Liver (tissue), 9 donors: ENCODE data around the gene DISC1. TPM values are rescaled to one million over a fixed set of nuclear protein-coding genes. Genes with fewer than 3 reads are reported as not detected.

Experiments
- DNase-seq: peaks from one replicate; pipeline ENCODE4 v3.0.0-alpha.2; 2017; ENCODE audit warnings: low spot score
- H3K27ac ChIP-seq, 2 donors: one replicate each; pipeline ENCODE4 v1.7.0; 2013; ENCODE audit warnings: inconsistent platforms in 2 of 2, low read length in 2 of 2, control low read depth in 1 of 2, low read depth in 1 of 2, mild to moderate bottlenecking in 1 of 2
- H3K27me3 ChIP-seq, 4 donors: one replicate each; pipeline versions ENCODE4 v1.6.1 to v1.7.0; 2013; ENCODE audit warnings: low read length in 3 of 4, inconsistent platforms in 1 of 4, mild to moderate bottlenecking in 1 of 4, moderate library complexity in 1 of 4; ENCODE audit not compliant: control insufficient read depth in 4 of 4, insufficient read depth in 4 of 4
- H3K36me3 ChIP-seq, 4 donors: one replicate each; pipeline versions ENCODE4 v1.6.1 to v1.7.0; 2013; ENCODE audit warnings: low read length in 3 of 4, mild to moderate bottlenecking in 3 of 4, low read depth in 1 of 4, moderate library complexity in 1 of 4; ENCODE audit not compliant: control insufficient read depth in 4 of 4, insufficient read depth in 3 of 4
- H3K4me1 ChIP-seq, 4 donors: one replicate each; pipeline versions ENCODE4 v1.6.1 to v1.7.0; 2013; ENCODE audit warnings: low read length in 3 of 4, mild to moderate bottlenecking in 3 of 4, moderate library complexity in 1 of 4; ENCODE audit not compliant: control insufficient read depth in 4 of 4, insufficient read depth in 4 of 4
- H3K4me3 ChIP-seq, 3 donors: one replicate each; pipeline versions ENCODE4 v1.6.1 to v1.7.0; 2013; ENCODE audit warnings: low read length in 3 of 3, control low read depth in 1 of 3, low read depth in 1 of 3, mild to moderate bottlenecking in 1 of 3
- H3K9ac ChIP-seq, 2 donors: one replicate each; pipeline ENCODE4 v1.7.0; 2013; ENCODE audit warnings: low read length in 2 of 2, mild to moderate bottlenecking in 2 of 2, moderate library complexity in 2 of 2, control low read depth in 1 of 2, low read depth in 1 of 2
- H3K9me3 ChIP-seq, 4 donors: one replicate each; pipeline versions ENCODE4 v1.6.1 to v1.7.0; 2013; ENCODE audit warnings: low read length in 3 of 4; ENCODE audit not compliant: control insufficient read depth in 4 of 4
- EGR1 ChIP-seq, 2 donors: IDR thresholded peaks; 2 replicates each; pipeline ENCODE4 v1.6.1; 2016 to 2018; ENCODE audit warnings: antibody characterized with exemption in 2 of 2, low read depth in 2 of 2
- FOXA1 ChIP-seq: IDR thresholded peaks from 2 replicates; pipeline ENCODE4 v1.6.1; 2016; ENCODE audit warnings: antibody characterized with exemption
- FOXA2 ChIP-seq: IDR thresholded peaks from 2 replicates; pipeline ENCODE4 v1.6.1; 2016; ENCODE audit warnings: antibody characterized with exemption
- GABPA ChIP-seq, 2 donors: IDR thresholded peaks in 1 of 2; conservative IDR thresholded peaks in 1 of 2; 2 replicates each; pipeline ENCODE4 v1.6.1; 2016; ENCODE audit warnings: antibody characterized with exemption in 2 of 2, mild to moderate bottlenecking in 1 of 2, moderate library complexity in 1 of 2
- HNF4A ChIP-seq, 2 donors: conservative IDR thresholded peaks; 2 replicates each; pipeline ENCODE4 v1.6.1; 2016; ENCODE audit warnings: antibody characterized with exemption in 2 of 2, mild to moderate bottlenecking in 2 of 2
- HNF4G ChIP-seq: IDR thresholded peaks from 2 replicates; pipeline ENCODE4 v1.6.1; 2016; ENCODE audit warnings: antibody characterized with exemption
- JUND ChIP-seq, 2 donors: IDR thresholded peaks; 2 replicates each; pipeline ENCODE4 v1.6.1; 2016; ENCODE audit warnings: antibody characterized with exemption in 2 of 2
- MAX ChIP-seq: IDR thresholded peaks from 2 replicates; pipeline ENCODE4 v1.6.1; 2016; ENCODE audit warnings: antibody characterized with exemption
- NR2F2 ChIP-seq: IDR thresholded peaks from 2 replicates; pipeline ENCODE4 v1.6.1; 2016; ENCODE audit warnings: antibody characterized with exemption
- RAD21 ChIP-seq, 2 donors: IDR thresholded peaks; 2 replicates each; pipeline ENCODE4 v1.6.1; 2016; ENCODE audit warnings: antibody characterized with exemption in 2 of 2, mild to moderate bottlenecking in 2 of 2
- RXRA ChIP-seq, 2 donors: IDR thresholded peaks; 2 replicates each; pipeline ENCODE4 v1.6.1; 2017 to 2018; ENCODE audit warnings: antibody characterized with exemption in 2 of 2, mild to moderate bottlenecking in 1 of 2
- SP1 ChIP-seq: IDR thresholded peaks from 2 replicates; pipeline ENCODE4 v1.6.1; 2018; ENCODE audit warnings: antibody characterized with exemption, mild to moderate bottlenecking
- TAF1 ChIP-seq: conservative IDR thresholded peaks from 2 replicates; pipeline ENCODE4 v1.6.1; 2016; ENCODE audit warnings: antibody characterized with exemption, mild to moderate bottlenecking
- ZBTB33 ChIP-seq: IDR thresholded peaks from 2 replicates; pipeline ENCODE4 v1.6.1; 2016; ENCODE audit warnings: antibody characterized with exemption
- WGBS: extraction: QIAGEN DNeasy Blood & Tissue Kit; methylation state at CpG from one replicate; pipeline ENCODE4 v1.1.7; 2013; 5-methylcytosine and 5-hydroxymethylcytosine counted together
- polyA plus RNA-seq, 2 donors: library from polyadenylated mRNA; stranded (reverse) in 1 of 2; unstranded in 1 of 2; fragments of 200-250 nt in 1 of 2; fragments of >200 nt in 1 of 2; fragmentation: Nextera tagmentation in 1 of 2; extraction: Ambion mirVana in 1 of 2; gene quantifications; one replicate each; pipeline versions ENCODE4 v1.2.1 to v1.2.3, GENCODE V29; 2013 to 2015
- total RNA-seq, 2 donors: library from RNA; depleted of rRNA; stranded (reverse); fragments of >200 nt; gene quantifications; one replicate each; pipeline ENCODE4 v1.2.3, GENCODE V29; 2014
- TF ChIP-seq, protein P1 (sequence below): fragments of 150-350 bp; IDR thresholded peaks from 2 replicates; pipeline ENCODE4 v1.5.1; 2017; ENCODE audit warnings: improper control_type of control experiment, low read depth, low read length; ENCODE audit not compliant: missing input control
- TF ChIP-seq, protein P2 (sequence below): IDR thresholded peaks from 2 replicates; pipeline ENCODE4 v1.6.1; 2016; ENCODE audit warnings: antibody characterized with exemption
- TF ChIP-seq, protein P3 (sequence below): IDR thresholded peaks from 2 replicates; pipeline ENCODE4 v1.6.1; 2016; ENCODE audit warnings: antibody characterized with exemption, mild to moderate bottlenecking
- donor health status: healthy.
- donor health status: healthy.
- donor health status: healthy.
- donor health status: healthy.
- donor health status: healthy.

DISC1 gene
- total and polyA plus RNA-seq, 4 donors, result 0.45 to 6.3 (median 2.3) TPM

DNA sequence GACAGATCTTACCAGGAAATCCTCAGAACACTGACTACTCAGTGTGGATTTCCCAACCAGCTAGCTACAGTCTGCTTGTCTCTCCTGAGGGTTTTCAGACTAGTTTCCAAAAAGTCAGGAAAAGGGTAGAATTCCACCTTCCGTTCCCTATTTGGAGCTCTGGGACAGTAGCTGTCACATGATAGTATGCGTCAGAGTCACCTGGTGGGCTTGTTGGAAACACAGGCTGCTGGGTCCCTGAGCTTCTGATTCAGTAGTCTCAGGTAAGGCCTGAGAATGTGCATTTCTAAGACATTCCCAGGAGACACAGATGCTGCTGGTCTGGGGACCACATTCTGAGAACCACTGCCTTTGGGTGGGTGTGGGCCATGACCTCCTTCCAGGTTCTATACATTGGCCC is 272.5 kb downstream of the DISC1 start:
- Histone ChIP-seq H3K9me3 (peaks cover 0 to 2% (median 0%) of the 10 kb centered on the region in 4 donors), H3K27me3 (peaks cover 0 to 4% (median 0%) of the 10 kb centered on the region in 4 donors), H3K4me3 (no peak overlapping the region), H3K27ac (no peak overlapping the region), H3K4me1 (no peaks in the 10 kb centered on the region), H3K9ac (no peak overlapping the region), H3K36me3 (no peaks in the 10 kb centered on the region)
- WGBS, result 96% methylated on average over 2 of the region's 2 CpGs
- TF ChIP-seq HNF4A (conservative IDR thresholded peaks at IDR 0.05), result no peak
- DNase-seq, result no peak

DNA sequence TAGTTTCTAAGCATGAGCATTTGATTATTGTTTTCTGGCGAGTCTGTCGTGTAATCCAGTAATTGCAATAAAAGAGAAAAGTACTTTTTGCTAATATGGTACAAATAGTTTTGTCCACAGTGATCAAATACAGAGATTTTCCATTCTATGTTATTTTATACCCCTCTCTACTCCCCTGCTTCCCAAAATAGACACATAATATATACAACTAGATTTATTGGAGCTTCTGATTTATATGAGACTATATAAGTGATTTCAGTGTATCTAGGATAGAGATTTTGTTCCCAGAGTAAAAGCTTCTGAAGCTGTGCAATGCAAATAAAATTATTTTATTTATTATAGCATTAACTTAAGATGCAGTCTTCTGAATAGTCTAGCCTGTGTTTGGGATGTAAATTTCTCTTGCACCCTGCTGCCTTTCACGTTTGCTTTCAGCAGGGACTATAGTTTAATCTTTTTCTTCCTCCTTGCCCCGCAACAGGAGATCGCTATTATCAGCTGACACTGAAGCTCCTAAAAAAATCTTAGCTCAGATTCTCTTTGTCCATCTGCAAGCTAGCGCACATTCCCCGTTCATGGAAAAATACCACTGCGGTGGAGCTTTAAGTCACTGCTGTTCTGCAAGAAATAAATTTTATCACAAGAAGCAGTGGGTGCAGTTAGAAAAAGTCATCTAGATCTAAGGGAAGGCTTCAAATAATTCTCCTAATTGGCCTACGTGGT is 273.3 kb downstream of the DISC1 start:
- Histone ChIP-seq H3K27me3 (peaks cover 0 to 4% (median 0%) of the 10 kb centered on the region in 4 donors), H3K4me3 (no peak overlapping the region), H3K9ac (no peak overlapping the region), H3K27ac (no peak overlapping the region), H3K4me1 (no peaks in the 10 kb centered on the region), H3K9me3 (peaks cover 0 to 2% (median 0%) of the 10 kb centered on the region in 4 donors), H3K36me3 (no peaks in the 10 kb centered on the region)
- no peak for TF ChIP-seq HNF4A (conservative IDR thresholded peaks at IDR 0.05)
- no peak for TF ChIP-seq FOXA2
- no peak for TF ChIP-seq RAD21 (IDR thresholded peaks at IDR 0.05)
- TF ChIP-seq TAF1, result no peak
- TF ChIP-seq, protein P1, sequence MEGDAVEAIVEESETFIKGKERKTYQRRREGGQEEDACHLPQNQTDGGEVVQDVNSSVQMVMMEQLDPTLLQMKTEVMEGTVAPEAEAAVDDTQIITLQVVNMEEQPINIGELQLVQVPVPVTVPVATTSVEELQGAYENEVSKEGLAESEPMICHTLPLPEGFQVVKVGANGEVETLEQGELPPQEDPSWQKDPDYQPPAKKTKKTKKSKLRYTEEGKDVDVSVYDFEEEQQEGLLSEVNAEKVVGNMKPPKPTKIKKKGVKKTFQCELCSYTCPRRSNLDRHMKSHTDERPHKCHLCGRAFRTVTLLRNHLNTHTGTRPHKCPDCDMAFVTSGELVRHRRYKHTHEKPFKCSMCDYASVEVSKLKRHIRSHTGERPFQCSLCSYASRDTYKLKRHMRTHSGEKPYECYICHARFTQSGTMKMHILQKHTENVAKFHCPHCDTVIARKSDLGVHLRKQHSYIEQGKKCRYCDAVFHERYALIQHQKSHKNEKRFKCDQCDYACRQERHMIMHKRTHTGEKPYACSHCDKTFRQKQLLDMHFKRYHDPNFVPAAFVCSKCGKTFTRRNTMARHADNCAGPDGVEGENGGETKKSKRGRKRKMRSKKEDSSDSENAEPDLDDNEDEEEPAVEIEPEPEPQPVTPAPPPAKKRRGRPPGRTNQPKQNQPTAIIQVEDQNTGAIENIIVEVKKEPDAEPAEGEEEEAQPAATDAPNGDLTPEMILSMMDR, result no peak
- TF ChIP-seq HNF4G, result no peak
- no peak for DNase-seq
- WGBS, result 79% methylated on average over 9 of the region's 9 CpGs

DNA sequence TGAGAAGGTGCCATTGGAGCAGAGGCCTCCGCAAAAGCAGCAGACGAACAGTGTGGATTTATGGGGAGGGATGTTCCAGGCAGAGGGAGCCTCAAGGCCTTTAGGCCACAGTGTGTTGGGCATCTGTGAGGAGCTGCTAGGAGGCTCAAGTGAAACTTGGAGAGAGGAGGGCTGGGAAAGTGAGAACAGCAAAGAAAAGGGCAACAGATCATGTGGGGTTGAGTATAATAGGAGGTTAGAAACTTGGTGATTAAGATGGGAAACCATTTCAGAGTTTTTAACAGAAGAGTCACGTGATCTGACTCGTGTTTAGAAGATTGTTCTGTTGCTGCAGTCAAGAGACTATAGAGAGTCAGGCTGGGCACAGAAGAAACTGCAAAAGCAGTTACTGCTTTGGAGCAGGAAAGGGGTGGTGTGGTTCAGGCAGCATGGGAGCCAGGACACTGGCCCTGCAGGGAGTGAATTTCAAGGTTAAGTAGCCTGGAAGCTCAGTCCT is 277.0 kb downstream of the DISC1 start:
- Histone ChIP-seq H3K9ac (no peak overlapping the region), H3K27me3 (no peaks in the 10 kb centered on the region)
- WGBS, result 93% methylated on average over 4 of the region's 4 CpGs
- TF ChIP-seq, protein P2, sequence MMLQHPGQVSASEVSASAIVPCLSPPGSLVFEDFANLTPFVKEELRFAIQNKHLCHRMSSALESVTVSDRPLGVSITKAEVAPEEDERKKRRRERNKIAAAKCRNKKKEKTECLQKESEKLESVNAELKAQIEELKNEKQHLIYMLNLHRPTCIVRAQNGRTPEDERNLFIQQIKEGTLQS, result no peak
- TF ChIP-seq ZBTB33, result no peak
- TF ChIP-seq, protein P1, result no peak
- TF ChIP-seq GABPA (IDR thresholded peaks at IDR 0.05 in 1 of 2, conservative IDR thresholded peaks at IDR 0.05 in 1 of 2), result no peak
- no peak for TF ChIP-seq TAF1
- TF ChIP-seq RAD21 (IDR thresholded peaks at IDR 0.05), result no peak
- no peak for TF ChIP-seq SP1
- no peak for TF ChIP-seq FOXA1
- no peak for TF ChIP-seq HNF4G
- TF ChIP-seq, protein P3, sequence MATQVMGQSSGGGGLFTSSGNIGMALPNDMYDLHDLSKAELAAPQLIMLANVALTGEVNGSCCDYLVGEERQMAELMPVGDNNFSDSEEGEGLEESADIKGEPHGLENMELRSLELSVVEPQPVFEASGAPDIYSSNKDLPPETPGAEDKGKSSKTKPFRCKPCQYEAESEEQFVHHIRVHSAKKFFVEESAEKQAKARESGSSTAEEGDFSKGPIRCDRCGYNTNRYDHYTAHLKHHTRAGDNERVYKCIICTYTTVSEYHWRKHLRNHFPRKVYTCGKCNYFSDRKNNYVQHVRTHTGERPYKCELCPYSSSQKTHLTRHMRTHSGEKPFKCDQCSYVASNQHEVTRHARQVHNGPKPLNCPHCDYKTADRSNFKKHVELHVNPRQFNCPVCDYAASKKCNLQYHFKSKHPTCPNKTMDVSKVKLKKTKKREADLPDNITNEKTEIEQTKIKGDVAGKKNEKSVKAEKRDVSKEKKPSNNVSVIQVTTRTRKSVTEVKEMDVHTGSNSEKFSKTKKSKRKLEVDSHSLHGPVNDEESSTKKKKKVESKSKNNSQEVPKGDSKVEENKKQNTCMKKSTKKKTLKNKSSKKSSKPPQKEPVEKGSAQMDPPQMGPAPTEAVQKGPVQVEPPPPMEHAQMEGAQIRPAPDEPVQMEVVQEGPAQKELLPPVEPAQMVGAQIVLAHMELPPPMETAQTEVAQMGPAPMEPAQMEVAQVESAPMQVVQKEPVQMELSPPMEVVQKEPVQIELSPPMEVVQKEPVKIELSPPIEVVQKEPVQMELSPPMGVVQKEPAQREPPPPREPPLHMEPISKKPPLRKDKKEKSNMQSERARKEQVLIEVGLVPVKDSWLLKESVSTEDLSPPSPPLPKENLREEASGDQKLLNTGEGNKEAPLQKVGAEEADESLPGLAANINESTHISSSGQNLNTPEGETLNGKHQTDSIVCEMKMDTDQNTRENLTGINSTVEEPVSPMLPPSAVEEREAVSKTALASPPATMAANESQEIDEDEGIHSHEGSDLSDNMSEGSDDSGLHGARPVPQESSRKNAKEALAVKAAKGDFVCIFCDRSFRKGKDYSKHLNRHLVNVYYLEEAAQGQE, result no peak
- no peak for TF ChIP-seq NR2F2
- TF ChIP-seq MAX, result no peak
- TF ChIP-seq FOXA2, result no peak
- TF ChIP-seq EGR1 (IDR thresholded peaks at IDR 0.05; ENCODE audit: low read depth in 2 of 2), result no peak
- TF ChIP-seq JUND (IDR thresholded peaks at IDR 0.05), result no peak
- no peak for TF ChIP-seq RXRA (IDR thresholded peaks at IDR 0.05)

More for the DNA sequence above, 277.0 kb downstream of the DISC1 start:
- DNase-seq, result no peak
- no peaks in the 10 kb centered on the region for H3K4me1 ChIP-seq
- H3K4me3 ChIP-seq, result no peak overlapping the region
- H3K27ac ChIP-seq, result no peak overlapping the region
- peaks cover 0 to 2% (median 0%) of the 10 kb centered on the region in 4 donors for H3K9me3 ChIP-seq
- H3K36me3 ChIP-seq, result no peaks in the 10 kb centered on the region
